Activated CD4-positive, CD25-positive, alpha-beta regulatory T cell (primary cell): ENCODE results near the gene TBC1D1.
"Not testable (repeated sequence)": the region's sequence is repeated elsewhere in the genome, so short reads cannot be mapped to it uniquely, and the experiment has no call there.

Experiments used
- DNase-seq, 4 experiments: peaks; one replicate each; lab custom pipeline; 2025; lab: John Stamatoyannopoulos, UW

Gene TBC1D1

DNA sequence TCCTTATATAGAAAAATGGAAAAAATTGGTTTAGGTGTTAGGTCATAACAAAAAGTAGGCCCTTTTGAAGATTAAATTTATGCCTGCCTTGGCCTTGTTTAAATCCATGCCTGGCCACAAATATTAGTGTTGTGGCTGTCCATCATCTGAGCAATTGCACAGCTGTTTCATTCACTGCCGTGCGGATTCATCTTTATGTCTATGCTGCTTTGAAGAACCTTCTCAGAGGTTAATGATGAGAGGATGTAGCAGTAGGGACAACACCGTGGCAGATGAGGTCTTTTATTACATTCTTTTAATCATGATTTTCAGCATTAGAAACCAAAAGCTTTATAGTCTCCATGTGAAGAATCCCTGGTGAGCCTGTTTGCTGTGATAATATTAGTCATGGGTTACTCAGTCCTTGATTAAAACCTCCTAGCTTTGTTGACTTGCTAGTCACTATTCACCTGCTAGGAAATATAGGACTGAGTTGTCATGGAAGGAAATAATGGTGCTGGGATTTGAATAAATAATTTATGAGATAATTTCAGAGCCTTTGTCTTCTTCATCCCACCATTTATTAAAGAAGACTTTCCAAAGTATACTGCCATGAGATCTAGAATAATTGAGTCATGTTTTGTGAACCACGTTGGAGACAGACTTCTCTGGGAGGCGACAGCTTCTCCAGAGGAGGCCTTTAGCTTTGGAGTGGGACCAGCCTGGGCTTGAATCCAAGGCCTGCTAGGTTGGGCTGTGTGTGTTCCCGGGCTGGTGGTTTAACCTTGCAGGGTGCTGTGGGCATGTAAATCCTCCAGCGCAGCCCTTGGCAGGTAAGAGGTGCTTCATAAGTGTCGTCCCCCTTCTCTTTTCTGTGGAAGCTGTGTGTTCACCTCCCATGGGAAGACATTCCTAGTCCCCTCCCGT, 122.8 kb downstream of the TBC1D1 start:
- DNase-seq: no peak

DNA sequence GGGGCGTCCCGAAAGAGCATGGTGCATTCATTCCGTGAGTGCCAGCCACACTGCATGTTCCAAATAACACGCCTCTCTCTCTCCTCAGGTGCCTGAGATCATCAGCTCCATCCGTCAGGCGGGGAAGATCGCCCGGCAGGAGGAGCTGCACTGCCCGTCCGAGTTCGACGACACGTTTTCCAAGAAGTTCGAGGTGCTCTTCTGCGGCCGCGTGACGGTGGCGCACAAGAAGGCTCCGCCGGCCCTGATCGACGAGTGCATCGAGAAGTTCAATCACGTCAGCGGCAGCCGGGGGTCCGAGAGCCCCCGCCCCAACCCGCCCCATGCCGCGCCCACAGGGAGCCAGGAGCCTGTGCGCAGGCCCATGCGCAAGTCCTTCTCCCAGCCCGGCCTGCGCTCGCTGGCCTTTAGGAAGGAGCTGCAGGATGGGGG, 123.6 kb downstream of the TBC1D1 start:
- no peak for DNase-seq

- DNase-seq: no peak
Observed at GRCh38 chr4:38015886-38016515, 125.1 kb downstream of the TBC1D1 start.

DNA sequence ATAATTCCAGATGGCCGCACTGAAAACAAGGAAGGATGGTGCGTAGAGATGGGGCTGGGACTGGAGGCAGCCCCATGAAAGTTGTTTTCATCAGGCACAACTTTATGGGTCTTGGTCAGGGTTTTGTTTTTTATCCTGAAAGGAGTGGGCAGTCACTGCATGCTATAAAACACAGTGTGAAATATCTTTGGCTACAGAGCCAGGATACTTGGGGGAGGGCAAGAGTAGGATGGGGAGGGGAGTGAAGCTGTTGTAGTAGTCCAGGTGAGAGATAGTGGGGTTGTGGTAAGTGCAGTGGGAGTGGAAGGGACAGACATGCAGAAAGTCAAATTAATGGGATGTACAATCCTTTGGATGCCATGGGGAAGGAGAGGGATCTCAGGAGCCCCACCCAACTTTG, 125.8 kb downstream of the TBC1D1 start:
- no peak for DNase-seq

DNA sequence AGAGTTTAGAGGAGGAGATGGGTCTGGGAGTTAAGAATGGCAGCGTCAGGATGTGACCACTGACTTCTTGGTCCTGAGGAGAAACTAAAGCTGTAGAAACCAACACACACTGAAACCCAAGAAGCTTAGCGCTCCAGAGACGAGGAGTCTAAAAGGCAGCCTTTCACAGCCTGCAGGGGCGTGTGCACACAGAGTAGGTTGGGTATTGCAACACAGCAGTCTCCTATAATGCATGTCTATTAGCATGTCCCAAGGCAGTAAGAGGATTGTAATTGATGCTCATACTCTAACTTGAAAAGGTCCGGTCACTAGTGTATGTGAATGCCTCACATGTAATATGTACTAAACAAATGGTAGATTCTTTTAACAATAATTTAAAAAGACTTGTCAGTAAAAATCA, 126.7 kb downstream of the TBC1D1 start:
- no peak for DNase-seq

DNA sequence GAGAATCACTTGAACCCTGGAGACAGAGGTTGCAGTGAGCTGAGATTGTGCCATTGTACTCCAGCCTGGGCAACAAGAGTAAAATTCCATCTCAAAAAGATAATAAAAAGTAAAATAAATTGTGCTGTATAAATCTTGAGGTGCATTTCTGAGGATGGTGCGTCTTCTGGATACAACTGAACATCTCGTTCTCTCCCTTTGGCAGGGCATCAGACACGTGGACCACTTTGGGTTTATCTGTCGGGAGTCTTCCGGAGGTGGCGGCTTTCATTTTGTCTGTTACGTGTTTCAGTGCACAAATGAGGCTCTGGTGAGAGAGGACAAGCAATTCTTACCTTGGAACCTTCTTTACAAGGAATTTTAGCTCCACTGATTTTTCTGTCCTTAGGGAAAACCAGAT, 129.5 kb downstream of the TBC1D1 start:
- no peak for DNase-seq

DNA sequence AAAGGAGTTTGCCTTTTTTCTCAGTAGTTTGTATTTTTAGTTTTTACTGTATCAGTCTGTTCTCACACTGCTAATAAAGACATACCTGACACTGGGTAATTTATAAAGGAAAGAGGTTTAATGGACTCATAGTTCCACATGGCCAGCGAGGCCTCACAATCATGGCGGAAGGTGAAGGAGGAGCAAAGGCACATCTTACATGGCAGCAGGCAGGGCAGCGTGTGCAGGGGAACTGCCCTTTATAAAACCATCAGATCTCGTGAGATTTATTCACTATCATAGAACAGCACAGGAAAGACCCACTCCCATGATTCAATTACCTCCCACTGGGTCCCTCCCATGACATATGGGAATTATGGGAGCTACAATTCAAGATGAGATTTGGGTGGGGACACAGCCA, 130.1 kb downstream of the TBC1D1 start:
- not testable (repeated sequence) for DNase-seq

- no peak for DNase-seq
Observed at GRCh38 chr4:38021751-38022150, 130.9 kb downstream of the TBC1D1 start.

GRCh38 chr4:38023347-38024205, 132.7 kb downstream of the TBC1D1 start:
- DNase-seq: no peak

DNA sequence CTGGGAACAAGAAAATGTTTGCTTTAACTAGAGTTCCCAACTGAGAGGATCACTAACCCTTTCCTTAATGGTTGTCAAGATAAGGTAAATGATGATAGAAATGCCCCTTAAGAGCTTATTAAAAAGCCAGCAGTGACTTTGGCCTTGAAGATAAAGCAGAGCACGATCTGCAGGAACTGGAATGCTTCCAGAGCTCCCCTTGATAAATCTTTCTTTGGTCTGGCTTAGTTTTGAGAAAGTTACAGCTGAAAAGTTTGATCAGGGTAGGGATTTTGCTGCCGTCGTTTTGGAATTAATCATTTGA, 133.3 kb downstream of the TBC1D1 start:
- no peak for DNase-seq

DNA sequence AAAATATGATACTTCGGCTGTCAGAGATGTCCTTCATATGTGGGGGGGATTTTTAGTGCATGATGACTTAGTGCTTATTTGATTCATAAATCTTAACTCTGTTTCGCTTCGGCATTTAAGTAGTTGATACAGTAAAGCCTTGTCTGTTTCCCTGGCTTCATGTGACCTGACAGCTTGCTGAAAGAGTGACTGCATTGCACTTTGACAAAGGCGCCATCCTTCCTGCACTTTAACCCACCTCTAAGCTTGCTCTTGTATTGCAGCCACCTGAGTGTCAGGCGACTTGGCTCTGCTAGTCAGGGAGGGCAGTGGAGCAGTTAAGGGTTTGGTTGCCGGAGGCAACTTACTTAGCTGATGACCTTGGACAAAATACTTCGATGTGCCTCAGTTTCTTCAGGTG, 134.8 kb downstream of the TBC1D1 start:
- no peak for DNase-seq

DNA sequence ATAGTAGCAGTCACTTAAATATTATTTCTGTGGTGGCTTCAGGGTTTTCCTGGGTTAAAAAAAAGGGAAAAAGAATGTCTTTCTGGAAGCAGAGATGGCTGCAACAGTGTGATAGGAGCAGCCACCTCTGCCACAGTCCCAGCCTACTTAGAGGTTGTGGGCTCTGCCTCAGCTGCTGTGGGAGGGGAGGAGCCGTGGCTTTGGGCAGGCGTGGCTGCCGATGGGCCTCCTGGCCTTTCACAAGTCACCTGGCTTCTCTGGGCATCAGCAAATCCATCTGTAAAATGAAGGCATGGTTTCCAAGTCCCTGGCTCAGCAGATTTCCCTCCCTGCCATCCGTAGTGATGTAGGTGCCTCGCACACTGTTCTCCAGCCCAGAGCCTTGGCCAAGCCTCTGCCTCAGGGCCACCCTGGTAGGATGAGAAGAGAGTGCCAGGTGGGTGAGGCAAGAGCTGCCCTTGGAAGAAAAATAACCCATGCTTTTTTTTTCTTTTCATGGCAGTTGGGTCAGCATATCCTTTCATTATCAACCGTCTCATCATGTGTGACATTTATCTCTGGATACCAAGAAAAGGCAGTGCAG, 135.4 kb downstream of the TBC1D1 start:
- DNase-seq: no peak

DNA sequence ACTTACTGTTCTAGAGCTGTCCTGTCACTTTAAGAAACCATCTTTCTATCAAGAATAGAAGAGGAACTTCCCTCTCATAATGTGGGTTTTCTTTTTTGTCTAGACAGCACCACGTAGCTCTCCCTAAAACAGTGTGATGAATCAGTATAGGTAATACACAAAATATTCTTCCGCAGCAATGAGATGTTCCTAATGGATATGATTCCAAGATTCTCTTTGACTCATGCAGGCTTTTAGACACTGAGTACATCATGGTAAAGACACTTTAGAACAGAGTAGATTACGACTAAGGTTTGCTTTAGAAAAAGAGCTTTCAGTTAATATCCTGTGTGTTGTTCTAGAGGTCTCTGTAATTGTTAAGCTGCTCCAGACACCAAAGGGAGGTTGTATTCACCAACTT, 139.1 kb downstream of the TBC1D1 start:
- no peak for DNase-seq

GRCh38 chr4:38034986-38035882, 144.3 kb downstream of the TBC1D1 start:
- peak in 1 of 4 experiments; percentile 6 for DNase-seq

GRCh38 chr4:38036548-38036947, 145.7 kb downstream of the TBC1D1 start:
- DNase-seq: no peak

GRCh38 chr4:38037612-38038011, 146.7 kb downstream of the TBC1D1 start:
- DNase-seq: no peak

DNA sequence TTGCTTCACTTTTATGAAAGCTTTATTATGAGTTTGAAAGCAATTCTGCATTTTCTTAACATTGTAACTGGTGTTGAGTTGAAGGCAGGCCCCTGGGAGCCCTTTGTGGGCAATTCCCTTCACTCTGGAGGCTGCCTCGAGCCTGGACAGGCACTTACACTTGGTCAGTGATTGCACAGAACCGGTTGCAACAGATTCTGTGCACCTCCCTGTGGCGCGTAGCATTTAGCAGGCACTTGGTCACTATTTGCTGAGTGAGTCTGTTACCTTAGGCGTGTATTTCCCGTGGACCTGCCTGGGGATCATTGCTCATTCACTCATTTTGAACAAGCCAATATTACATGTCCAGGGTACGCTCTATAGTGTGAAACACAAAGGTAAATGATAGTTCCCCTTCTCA, 149.7 kb downstream of the TBC1D1 start:
- no peak for DNase-seq

DNA sequence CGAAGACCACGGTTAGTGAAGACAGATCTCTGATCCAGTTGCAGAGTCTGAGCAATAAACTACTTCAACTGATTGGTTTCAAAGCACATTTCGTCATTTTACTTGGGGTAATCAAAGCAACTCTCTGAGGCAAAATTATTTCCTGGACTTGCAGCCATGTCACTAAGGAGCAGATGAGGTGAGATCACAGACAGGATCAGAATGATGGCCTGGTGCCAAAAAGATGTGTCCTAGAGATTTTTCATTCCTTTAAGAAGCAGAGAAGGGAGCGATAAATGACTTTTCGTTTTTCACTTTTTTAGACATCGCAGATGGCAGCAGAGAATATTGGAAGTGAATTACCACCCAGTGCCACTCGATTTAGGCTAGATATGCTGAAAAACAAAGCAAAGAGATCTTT, 153.2 kb downstream of the TBC1D1 start:
- DNase-seq: no peak

DNA sequence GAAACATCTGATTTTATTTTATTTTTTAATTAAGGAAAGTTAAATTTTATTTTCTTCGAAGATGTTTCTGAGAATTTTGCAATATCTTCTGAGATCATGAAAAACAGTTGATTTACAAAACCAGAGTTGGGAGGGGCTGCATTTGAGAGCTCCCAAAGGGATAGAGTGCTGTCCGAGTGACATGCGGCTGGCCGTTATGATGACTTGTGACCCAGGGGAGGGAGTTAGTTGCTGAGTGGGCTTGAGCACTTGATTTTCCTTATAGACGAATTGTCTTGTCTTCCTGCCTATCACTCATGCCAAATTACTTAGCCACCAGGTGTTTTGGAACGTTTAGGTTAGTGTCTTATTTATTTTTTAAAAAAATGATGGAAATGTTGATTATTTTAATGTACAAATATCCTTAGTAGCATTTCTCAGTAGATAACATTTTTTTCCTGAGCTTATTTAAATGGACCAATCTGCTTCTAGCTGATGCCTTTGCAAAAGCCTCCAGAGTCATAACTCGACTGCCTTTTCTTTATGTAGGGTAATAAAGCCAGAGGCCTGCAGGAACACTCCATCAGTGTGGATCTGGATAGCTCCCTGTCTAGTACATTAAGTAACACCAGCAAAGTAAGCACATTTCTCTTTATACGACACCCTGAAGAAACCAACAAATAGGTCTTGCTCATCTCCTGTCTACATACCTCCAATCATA, 154.6 kb downstream of the TBC1D1 start:
- DNase-seq: no peak

- no peak for DNase-seq
Observed at GRCh38 chr4:38046727-38047489, 156.0 kb downstream of the TBC1D1 start.
